Measurements from ENCODE around the gene EHD3. TPM values are rescaled to one million over a fixed set of nuclear protein-coding genes. Genes with fewer than 3 reads are reported as not detected.

The EHD3 gene
- total RNA-seq, 1 experiment from 2014 or later: not detected

DNA sequence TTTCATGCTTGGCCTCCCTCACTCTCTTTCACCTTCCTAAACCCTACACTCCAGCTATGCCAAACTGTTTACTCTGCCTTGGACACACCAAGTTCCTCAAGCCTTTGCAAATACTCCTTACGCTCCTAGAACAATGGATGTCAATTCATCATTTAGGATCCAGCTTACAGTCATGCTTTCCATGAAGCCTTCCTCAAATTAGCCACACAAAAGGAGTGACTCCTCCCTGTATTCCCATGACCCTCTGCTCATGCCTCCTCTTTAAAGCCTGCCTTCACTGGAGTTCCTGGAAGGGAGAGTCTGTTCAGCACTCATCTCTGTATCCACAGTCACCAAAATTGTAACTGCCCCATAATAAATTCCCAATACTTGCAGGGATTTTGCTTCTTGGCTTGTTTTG is 721 bp upstream of the EHD3 start:
- H3K27me3 Mint-ChIP-seq (ENCODE audit: insufficient read depth, unreplicated experiment): peaks cover 14% of the 10 kb centered on the region
- no peak overlapping the region for H3K4me3 ChIP-seq (ENCODE audit: low read depth, low read length)
- no peaks in the 10 kb centered on the region for H3K4me1 Mint-ChIP-seq (ENCODE audit: low read depth, unreplicated experiment)
- ChIA-PET CTCF (no interaction called here), POLR2A (no interaction called here)
- no peak overlapping the region for H3K27ac Mint-ChIP-seq (ENCODE audit: unreplicated experiment)
- no peaks in the 10 kb centered on the region for H3K4me1 ChIP-seq
- H3K36me3 ChIP-seq (ENCODE audit: control insufficient read depth, insufficient read depth, low read length): no peaks in the 10 kb centered on the region
- no peak for DNase-seq
- intact Hi-C loops (cut with micrococcal nuclease; ENCODE audit: unreplicated experiment): no loop called here
- TF ChIP-seq, protein P1, sequence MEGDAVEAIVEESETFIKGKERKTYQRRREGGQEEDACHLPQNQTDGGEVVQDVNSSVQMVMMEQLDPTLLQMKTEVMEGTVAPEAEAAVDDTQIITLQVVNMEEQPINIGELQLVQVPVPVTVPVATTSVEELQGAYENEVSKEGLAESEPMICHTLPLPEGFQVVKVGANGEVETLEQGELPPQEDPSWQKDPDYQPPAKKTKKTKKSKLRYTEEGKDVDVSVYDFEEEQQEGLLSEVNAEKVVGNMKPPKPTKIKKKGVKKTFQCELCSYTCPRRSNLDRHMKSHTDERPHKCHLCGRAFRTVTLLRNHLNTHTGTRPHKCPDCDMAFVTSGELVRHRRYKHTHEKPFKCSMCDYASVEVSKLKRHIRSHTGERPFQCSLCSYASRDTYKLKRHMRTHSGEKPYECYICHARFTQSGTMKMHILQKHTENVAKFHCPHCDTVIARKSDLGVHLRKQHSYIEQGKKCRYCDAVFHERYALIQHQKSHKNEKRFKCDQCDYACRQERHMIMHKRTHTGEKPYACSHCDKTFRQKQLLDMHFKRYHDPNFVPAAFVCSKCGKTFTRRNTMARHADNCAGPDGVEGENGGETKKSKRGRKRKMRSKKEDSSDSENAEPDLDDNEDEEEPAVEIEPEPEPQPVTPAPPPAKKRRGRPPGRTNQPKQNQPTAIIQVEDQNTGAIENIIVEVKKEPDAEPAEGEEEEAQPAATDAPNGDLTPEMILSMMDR (IDR thresholded peaks at IDR 0.05; ENCODE audit: insufficient read depth in 1 of 2, low read depth in 1 of 2, low read length in 1 of 2, severe bottlenecking in 1 of 2, unreplicated experiment in 1 of 2): no peak
- H3K36me3 Mint-ChIP-seq (ENCODE audit: insufficient read depth, unreplicated experiment): no peaks in the 10 kb centered on the region
- no peaks in the 10 kb centered on the region for H3K9me3 ChIP-seq
- no peaks in the 10 kb centered on the region for H3K9me3 Mint-ChIP-seq (ENCODE audit: unreplicated experiment)
- H3K4me3 Mint-ChIP-seq (ENCODE audit: unreplicated experiment): no peak overlapping the region
- no peaks in the 10 kb centered on the region for H3K27me3 ChIP-seq (replicated peaks; ENCODE audit: control insufficient read depth, insufficient read depth, low read length)
- no TSS peak for BruUV-seq (replicated peaks)

DNA sequence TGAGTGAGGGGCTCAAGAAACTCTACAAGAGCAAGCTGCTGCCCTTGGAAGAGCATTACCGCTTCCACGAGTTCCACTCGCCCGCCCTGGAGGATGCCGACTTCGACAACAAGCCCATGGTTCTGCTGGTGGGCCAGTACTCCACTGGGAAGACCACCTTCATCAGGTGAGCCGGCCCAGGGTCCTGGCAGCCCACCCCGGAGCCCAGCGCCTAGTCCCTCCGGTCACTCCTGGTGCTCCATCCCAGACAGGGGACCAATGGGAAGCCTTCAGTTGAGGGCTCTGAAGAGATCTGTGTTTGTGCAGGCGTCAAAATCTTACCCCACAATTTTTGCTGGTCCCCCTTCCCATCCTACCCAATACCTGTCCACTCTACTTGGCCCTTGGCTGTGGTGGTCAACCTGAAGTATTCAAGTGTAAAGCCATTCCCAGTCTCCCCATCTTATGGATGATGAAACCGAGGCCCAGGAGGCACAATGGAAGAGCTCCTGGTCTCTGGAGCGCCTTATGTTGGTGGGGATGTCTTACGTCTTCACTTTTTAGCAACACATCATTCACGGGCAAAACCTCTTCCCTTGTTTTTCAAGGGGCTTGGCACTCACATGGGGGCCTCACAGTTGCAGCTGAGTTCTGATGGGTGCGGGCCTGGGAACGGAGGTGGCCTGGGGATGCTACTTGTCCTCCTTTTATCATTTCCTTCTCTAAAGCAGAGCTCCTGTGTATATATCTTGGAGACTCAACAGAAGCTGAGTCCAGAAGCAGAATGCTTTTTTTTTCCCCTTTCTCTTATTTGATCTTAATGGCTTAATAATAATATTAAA is 941 bp downstream of the EHD3 start:
- H3K4me1 Mint-ChIP-seq (ENCODE audit: low read depth, unreplicated experiment): no peaks in the 10 kb centered on the region
- no peaks in the 10 kb centered on the region for H3K9me3 Mint-ChIP-seq (ENCODE audit: unreplicated experiment)
- peaks cover 11% of the 10 kb centered on the region for H3K27me3 Mint-ChIP-seq (ENCODE audit: insufficient read depth, unreplicated experiment)
- Histone ChIP-seq H3K27me3 (replicated peaks; ENCODE audit: control insufficient read depth, insufficient read depth, low read length) (no peaks in the 10 kb centered on the region), H3K4me3 (ENCODE audit: low read depth, low read length) (no peak overlapping the region), H3K4me1 (no peaks in the 10 kb centered on the region), H3K9me3 (no peaks in the 10 kb centered on the region), H3K36me3 (ENCODE audit: control insufficient read depth, insufficient read depth, low read length) (no peaks in the 10 kb centered on the region)
- H3K27ac Mint-ChIP-seq (ENCODE audit: unreplicated experiment): no peak overlapping the region
- DNase-seq: no peak
- ChIA-PET POLR2A (no interaction called here), CTCF (no interaction called here)
- H3K36me3 Mint-ChIP-seq (ENCODE audit: insufficient read depth, unreplicated experiment): no peaks in the 10 kb centered on the region
- intact Hi-C loops (cut with micrococcal nuclease; ENCODE audit: unreplicated experiment): no loop called here
- BruUV-seq (replicated peaks): no TSS peak
- H3K4me3 Mint-ChIP-seq (ENCODE audit: unreplicated experiment): no peak overlapping the region
- TF ChIP-seq, protein P1 (IDR thresholded peaks at IDR 0.05; ENCODE audit: insufficient read depth in 1 of 2, low read depth in 1 of 2, low read length in 1 of 2, severe bottlenecking in 1 of 2, unreplicated experiment in 1 of 2): no peak

DNA sequence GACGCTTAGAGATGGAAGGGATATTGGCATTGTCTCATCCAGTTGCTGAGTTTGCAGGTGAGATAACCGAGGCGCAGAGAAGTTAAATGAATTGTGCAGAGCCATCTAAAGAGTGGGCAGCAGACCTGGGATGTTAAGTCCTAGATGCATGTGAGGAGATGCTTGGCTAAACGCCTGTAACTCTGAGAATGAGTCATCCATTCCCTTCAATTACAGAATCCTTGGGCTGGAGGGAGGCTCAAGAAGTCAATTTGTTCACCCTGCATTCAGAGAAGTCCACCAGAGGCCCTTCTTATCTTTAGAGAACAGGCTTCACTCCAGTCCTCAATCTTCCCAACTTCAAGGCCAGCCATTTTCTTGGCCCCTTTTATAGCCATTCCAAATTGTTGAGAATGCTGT is 1.6 kb downstream of the EHD3 start:
- CTCF ChIA-PET: no interaction called here
- BruUV-seq (replicated peaks): no TSS peak
- TF ChIP-seq, protein P1 (IDR thresholded peaks at IDR 0.05; ENCODE audit: insufficient read depth in 1 of 2, low read depth in 1 of 2, low read length in 1 of 2, severe bottlenecking in 1 of 2, unreplicated experiment in 1 of 2): no peak
- Mint-ChIP-seq H3K36me3 (ENCODE audit: insufficient read depth, unreplicated experiment) (no peaks in the 10 kb centered on the region), H3K27ac (ENCODE audit: unreplicated experiment) (no peak overlapping the region), H3K9me3 (ENCODE audit: unreplicated experiment) (no peaks in the 10 kb centered on the region), H3K27me3 (ENCODE audit: insufficient read depth, unreplicated experiment) (peaks cover 10% of the 10 kb centered on the region), H3K4me3 (ENCODE audit: unreplicated experiment) (no peak overlapping the region), H3K4me1 (ENCODE audit: low read depth, unreplicated experiment) (no peaks in the 10 kb centered on the region)
- H3K9me3 ChIP-seq: no peaks in the 10 kb centered on the region
- no peaks in the 10 kb centered on the region for H3K27me3 ChIP-seq (replicated peaks; ENCODE audit: control insufficient read depth, insufficient read depth, low read length)
- H3K36me3 ChIP-seq (ENCODE audit: control insufficient read depth, insufficient read depth, low read length): no peaks in the 10 kb centered on the region
- DNase-seq: no peak
- H3K4me3 ChIP-seq (ENCODE audit: low read depth, low read length): no peak overlapping the region
- POLR2A ChIA-PET: no interaction called here
- H3K4me1 ChIP-seq: no peaks in the 10 kb centered on the region
- intact Hi-C loops (cut with micrococcal nuclease; ENCODE audit: unreplicated experiment): no loop called here

Measured in Caco-2 (cell line).